HL-60 (cell line): Measurements from ENCODE around the gene XYLT1.

ENCODE experiments used
- CTCF ChIP-seq: IDR thresholded peaks from one replicate; pipeline ENCODE4 v1.5.1; 2011; ENCODE audit warnings: low read length, control low read depth, inconsistent platforms; ENCODE audit not compliant: insufficient read depth
- GABPA ChIP-seq: IDR thresholded peaks from 2 replicates; pipeline ENCODE4 v1.6.1; 2012; ENCODE audit warnings: low read depth
- POLR2AphosphoS5 ChIP-seq: IDR thresholded peaks from 2 replicates; pipeline ENCODE4 v1.6.1; 2012; ENCODE audit warnings: low read depth
- REST ChIP-seq: IDR thresholded peaks from 2 replicates; pipeline ENCODE4 v1.6.1; 2012; ENCODE audit warnings: low read depth; ENCODE audit not compliant: insufficient replicate concordance

- TF ChIP-seq CTCF: no peak
- TF ChIP-seq POLR2AphosphoS5: no peak
- TF ChIP-seq GABPA: no peak
- no peak for TF ChIP-seq REST
Observed at GRCh38 chr16:17271687-17272086, 199.1 kb downstream of the XYLT1 start.
